Measurements from ENCODE around the gene CHSY1. TPM values are rescaled to one million over a fixed set of nuclear protein-coding genes. Genes with fewer than 3 reads are reported as not detected.

Gene CHSY1, protein sequence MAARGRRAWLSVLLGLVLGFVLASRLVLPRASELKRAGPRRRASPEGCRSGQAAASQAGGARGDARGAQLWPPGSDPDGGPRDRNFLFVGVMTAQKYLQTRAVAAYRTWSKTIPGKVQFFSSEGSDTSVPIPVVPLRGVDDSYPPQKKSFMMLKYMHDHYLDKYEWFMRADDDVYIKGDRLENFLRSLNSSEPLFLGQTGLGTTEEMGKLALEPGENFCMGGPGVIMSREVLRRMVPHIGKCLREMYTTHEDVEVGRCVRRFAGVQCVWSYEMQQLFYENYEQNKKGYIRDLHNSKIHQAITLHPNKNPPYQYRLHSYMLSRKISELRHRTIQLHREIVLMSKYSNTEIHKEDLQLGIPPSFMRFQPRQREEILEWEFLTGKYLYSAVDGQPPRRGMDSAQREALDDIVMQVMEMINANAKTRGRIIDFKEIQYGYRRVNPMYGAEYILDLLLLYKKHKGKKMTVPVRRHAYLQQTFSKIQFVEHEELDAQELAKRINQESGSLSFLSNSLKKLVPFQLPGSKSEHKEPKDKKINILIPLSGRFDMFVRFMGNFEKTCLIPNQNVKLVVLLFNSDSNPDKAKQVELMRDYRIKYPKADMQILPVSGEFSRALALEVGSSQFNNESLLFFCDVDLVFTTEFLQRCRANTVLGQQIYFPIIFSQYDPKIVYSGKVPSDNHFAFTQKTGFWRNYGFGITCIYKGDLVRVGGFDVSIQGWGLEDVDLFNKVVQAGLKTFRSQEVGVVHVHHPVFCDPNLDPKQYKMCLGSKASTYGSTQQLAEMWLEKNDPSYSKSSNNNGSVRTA
- total RNA-seq, result 14.7 and 28.2 TPM in 2 replicates

DNA sequence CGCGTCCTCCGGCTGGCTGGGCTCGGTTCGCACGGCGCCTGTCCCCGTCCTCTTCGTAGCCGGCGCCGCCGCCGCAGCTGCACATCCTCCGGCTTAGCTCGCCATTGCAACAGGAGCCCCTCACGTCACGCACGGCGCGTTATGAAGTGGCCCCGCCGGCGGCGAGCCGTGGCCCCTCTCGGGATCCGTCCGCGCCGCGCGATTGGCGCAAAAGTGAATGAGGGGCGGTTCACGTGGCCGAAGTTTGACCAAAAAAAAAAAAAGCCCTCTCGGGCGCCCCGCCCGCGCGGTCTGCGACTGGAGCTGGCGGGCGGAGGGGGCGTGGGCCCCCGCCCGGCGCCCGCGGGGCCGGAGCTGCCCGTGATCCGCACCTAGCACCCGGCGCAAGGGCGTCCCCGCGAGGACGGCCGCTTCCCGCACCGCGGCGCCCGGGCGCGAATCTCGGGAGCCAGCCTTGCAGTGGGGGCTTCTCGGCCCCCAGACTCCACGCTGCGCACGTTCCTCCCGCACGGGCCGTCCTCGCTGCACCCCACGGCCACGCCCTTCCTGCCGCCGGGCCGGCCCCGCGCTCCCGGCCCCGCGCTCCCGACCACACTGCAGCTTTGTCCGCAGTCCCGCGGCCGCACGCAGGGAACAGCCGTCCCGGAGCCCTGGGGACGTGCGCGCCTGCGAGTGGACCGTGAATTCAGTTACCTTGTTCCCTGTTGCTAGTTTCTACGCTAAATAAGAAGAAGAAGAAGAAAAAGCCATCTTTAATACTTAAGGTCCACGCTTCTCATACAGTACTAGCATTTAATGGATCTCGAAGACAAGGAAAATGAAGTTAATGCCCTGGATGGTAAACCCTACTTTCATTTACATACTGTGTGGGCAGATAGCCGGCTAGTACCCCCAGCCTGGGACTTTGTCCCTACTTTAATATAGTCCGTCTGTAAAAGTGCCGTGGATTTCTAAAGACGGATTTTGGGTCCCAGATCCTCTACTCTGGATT lies at the start of gene CHSY1:
TSS of gene CHSY1 (minus strand) at position 219 of the 991 bp plus-strand sequence. CDS start 592 bp downstream, outside the sequence.

DNA sequence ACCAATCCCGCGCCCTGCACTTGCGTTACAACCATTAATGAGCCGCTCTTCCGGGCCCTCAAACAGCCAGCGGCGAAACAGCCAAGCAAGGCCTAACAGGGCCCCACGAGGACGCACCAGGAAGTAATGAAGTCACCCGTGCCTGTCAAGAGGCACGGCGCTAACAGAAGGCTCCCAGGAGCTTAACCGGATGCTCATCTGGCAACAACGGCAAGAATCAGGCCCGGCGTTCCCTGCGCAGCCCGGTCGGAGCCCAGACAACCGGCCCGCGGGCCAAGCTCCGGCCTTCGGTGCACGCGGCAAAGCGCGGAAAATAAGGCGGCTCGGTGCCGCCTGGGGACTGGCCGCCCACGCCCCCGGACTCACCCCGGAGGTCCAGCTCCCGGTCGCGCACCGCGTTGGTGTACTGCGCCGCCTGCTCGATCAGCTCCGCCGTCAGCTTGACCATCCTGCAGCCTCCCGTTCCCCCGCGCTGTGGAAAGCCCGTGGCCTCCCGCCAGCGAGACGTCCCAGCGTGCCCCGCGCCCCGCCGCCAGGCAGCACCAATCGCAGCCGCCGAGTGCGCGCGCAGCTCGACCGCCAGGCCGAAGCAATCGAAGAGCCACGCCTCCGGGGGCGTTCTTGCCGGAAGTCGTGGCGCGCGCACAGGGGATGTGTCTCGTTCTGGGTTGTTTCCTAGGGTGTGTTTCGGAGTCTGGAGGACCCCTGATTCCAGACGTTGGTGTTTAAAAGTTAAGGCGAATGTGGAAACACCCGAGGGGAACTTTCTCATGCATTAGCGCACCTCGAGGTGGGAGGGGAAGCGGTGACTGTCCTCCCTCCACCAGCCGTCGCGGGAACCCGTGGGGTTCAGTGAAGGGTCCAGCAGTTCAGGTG lies 43.1 kb upstream of the CHSY1 start, which contains the start of gene SNRPA1:
TSS of gene SNRPA1 (minus strand) at position 518 of the 876 bp plus-strand sequence. CDS start at position 448, 70 bp downstream.

DNA sequence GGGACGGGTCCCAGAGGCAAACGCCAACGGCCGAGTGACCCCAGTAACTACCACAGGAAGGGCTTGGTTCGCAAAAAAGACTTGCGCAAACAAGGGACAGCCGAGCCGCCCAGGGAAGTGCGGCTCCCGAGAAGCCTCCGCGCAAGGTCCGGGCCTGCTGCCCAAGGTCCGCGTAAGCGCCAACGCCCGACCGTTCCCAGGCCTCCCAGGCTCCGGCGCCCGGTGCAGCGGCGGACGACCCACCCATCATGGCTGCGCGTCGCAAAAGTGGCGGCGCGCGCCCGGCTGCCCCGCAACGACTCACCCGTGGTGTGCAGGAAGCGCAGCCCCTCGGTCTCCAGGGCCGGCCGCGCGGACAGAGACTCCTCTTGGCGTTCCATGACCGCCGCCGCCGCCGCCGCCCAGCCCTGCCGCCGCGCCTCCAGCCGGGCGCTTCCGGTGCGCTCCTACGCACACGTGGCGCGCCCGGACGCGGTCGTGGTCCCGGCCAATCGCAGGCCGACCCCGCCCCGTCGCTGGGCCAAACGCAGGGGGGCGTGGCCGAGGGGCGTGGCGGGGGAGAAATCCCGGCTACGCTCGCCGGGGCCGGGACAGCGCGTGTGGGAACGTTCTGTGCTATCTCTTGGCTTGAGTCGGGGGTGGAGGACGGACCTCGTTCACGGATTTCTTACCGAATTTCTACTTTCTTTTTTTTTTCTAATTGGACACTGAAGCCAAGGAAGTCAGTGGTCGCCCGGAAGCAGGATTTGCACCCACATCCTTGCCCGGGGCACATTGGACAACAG lies 25.4 kb upstream of the CHSY1 start, which contains the start of gene SELENOS:
TSS of gene SELENOS (minus strand) at position 448 of the 785 bp plus-strand sequence. CDS start at position 380, 68 bp downstream.

Other genes with a start within 250 kb of the CHSY1 start
- gene SELENOS, start 25.4 kb upstream of the CHSY1 start, total RNA-seq, result 73.3 and 97.4 TPM in 2 replicates
- 8.7 and 14.9 TPM in 2 replicates for gene SNRPA1, start 43.2 kb upstream of the CHSY1 start, total RNA-seq
- 1.7 and 4.5 TPM in 2 replicates for gene PCSK6, start 237.7 kb upstream of the CHSY1 start, total RNA-seq

Measured in tracheal epithelial cell (primary cell).